GM21360 (cell line): Measurements from ENCODE around the gene PPIB.
"Not testable (repeated sequence)": the region's sequence is repeated elsewhere in the genome, so short reads cannot be mapped to it uniquely, and the experiment has no call there.

ENCODE experiments used
- ATAC-seq: cut with Tn5 transposase; IDR thresholded peaks from one replicate; pipeline ENCODE4 v1.9.1; 2021; ENCODE audit warnings: mild to moderate bottlenecking, moderate library complexity; ENCODE audit not compliant: unreplicated experiment

The PPIB gene

DNA sequence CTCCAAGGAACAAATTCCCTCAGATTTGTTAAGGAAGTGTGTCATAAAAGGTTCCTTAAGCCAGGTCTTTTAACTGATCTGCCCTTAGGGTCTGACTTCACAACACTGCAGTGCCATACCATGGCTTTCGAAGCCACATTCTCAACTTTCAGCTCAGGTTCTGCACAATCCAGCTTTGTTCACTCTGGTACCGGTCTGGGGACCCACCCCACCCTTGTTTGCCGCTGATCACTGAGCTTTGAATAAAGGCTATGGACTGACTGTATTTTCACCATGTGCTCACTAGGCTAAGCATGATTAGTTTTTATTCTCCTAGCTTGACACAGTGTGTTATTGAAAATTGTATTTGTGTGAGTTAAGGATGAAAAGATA is 51.2 kb downstream of the PPIB start:
- no peak for ATAC-seq

DNA sequence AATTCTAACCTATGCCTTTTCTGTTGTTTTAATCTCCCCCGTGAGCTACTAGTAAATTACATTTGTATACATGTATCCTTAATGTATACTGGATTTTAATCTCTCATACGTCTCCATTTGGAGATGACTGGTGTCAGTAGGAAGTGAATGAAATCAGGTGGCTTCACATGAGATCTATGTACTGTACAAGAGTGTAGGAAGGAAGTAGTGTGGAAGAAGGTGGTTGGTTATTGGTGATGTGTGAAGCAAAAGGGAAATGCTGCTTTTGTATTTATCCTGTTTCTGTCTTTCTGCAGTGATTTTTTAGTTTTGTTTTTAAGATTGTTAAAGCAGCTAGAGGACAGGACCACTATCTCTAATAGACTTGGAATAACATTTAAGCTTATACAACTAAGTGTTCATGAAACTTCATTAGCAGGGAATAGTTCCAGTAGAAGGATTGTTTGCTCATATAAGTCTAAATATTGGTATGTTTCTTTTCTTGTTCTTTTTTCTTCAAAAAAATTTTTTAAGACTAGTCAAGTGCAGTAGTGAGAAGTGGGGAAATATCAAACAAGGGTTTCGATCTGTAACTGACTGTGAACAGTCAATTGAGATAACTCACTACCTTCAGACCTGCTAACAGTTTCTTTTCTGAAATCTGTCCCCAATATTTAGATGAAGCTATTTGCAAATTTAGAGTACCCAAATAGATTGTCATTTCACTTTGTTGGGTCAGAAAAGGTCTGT is 51.7 kb downstream of the PPIB start:
- ATAC-seq = no peak

DNA sequence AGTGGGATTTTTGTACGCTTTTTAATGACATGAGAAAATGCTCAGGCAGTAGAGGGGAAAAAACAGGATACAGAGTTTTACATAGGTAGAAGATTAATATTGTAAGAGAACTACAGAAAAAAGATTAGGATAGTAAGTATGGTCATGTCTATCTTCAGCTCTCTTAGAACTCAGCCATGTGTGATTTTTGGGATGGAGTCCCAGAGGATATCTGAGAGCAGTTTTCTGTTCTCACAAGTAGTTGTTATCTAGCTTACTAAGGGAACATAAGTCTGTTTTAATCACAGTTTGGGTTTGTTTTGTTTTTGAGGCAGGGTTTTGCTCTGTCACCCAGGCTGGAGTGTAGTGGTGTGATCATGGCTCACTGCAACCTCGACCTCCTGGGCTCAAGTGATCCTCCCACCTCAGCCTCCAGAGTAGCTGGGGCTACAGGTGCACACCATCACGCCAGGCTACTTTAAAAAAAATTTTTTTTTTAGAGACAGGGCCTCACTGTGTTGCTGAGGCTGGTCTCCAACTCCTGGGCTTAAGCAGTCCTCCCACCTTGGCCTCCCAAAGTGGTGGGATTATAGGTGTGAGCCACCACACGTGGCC is 52.6 kb downstream of the PPIB start:
- not testable (repeated sequence) for ATAC-seq

DNA sequence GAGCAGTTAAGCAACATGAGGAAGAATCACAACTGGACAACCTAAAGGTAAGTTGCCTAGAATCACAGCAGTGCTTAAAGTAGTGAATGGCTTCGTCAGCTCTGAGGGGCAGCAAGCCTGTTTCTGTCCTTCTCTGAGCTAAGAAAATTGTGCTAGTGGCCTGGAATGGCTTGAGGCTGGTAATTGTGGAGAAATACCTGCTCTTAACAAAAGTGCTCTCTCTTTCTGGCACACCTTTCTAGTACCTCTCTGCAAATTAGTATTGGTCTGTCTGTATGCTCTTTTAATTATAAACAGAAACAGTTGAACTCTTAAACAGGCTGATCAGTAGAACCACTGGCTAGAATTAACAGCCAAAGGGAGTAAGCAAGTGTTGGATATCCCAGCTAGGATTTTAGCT is 55.5 kb downstream of the PPIB start:
- no peak for ATAC-seq
